ENCODE data around the gene STAT6.

Gene STAT6

GRCh38 chr12:57142727-57143126, 31.6 kb upstream of the STAT6 start:
- H3K4me3 ChIP-seq (replicated peaks; ENCODE audit: low read depth, low read length): no peak overlapping the region
- no peak for TF ChIP-seq CTCF (IDR thresholded peaks at IDR 0.05; ENCODE audit: insufficient read depth, low read length, poor library complexity, severe bottlenecking)
- no peak for DNase-seq (ENCODE audit: extremely low read depth, insufficient read length)
- H3K36me3 ChIP-seq (ENCODE audit: control insufficient read depth, insufficient read depth, low read length): no peaks in the 10 kb centered on the region
- H3K27me3 ChIP-seq (replicated peaks; ENCODE audit: control insufficient read depth, insufficient read depth, low read length): no peaks in the 10 kb centered on the region

- H3K27me3 ChIP-seq (replicated peaks; ENCODE audit: control insufficient read depth, insufficient read depth, low read length): no peaks in the 10 kb centered on the region
- no peak for TF ChIP-seq CTCF (IDR thresholded peaks at IDR 0.05; ENCODE audit: insufficient read depth, low read length, poor library complexity, severe bottlenecking)
- H3K36me3 ChIP-seq (ENCODE audit: control insufficient read depth, insufficient read depth, low read length): no peaks in the 10 kb centered on the region
- H3K4me3 ChIP-seq (replicated peaks; ENCODE audit: low read depth, low read length): no peak overlapping the region
- no peak for DNase-seq (ENCODE audit: extremely low read depth, insufficient read length)
Observed at GRCh38 chr12:57142121-57142520, 31.0 kb upstream of the STAT6 start.

GRCh38 chr12:57141249-57141648, 30.1 kb upstream of the STAT6 start:
- no peak for DNase-seq (ENCODE audit: extremely low read depth, insufficient read length)
- Histone ChIP-seq H3K36me3 (ENCODE audit: control insufficient read depth, insufficient read depth, low read length) (no peaks in the 10 kb centered on the region), H3K27me3 (replicated peaks; ENCODE audit: control insufficient read depth, insufficient read depth, low read length) (no peaks in the 10 kb centered on the region), H3K4me3 (replicated peaks; ENCODE audit: low read depth, low read length) (no peak overlapping the region)
- no peak for TF ChIP-seq CTCF (IDR thresholded peaks at IDR 0.05; ENCODE audit: insufficient read depth, low read length, poor library complexity, severe bottlenecking)

- DNase-seq (ENCODE audit: extremely low read depth, insufficient read length): no peak
- no peak for TF ChIP-seq CTCF (IDR thresholded peaks at IDR 0.05; ENCODE audit: insufficient read depth, low read length, poor library complexity, severe bottlenecking)
- Histone ChIP-seq H3K27me3 (replicated peaks; ENCODE audit: control insufficient read depth, insufficient read depth, low read length) (no peaks in the 10 kb centered on the region), H3K4me3 (replicated peaks; ENCODE audit: low read depth, low read length) (no peak overlapping the region), H3K36me3 (ENCODE audit: control insufficient read depth, insufficient read depth, low read length) (no peaks in the 10 kb centered on the region)
Observed at GRCh38 chr12:57139796-57140649, 28.9 kb upstream of the STAT6 start.

- Histone ChIP-seq H3K4me3 (replicated peaks; ENCODE audit: low read depth, low read length) (no peak overlapping the region), H3K36me3 (ENCODE audit: control insufficient read depth, insufficient read depth, low read length) (no peaks in the 10 kb centered on the region), H3K27me3 (replicated peaks; ENCODE audit: control insufficient read depth, insufficient read depth, low read length) (no peaks in the 10 kb centered on the region)
- DNase-seq (ENCODE audit: extremely low read depth, insufficient read length): no peak
- no peak for TF ChIP-seq CTCF (IDR thresholded peaks at IDR 0.05; ENCODE audit: insufficient read depth, low read length, poor library complexity, severe bottlenecking)
Observed at GRCh38 chr12:57138526-57139272, 27.5 kb upstream of the STAT6 start.

All from GM06990 (cell line).